IPS DF 19.7 (cell line): ENCODE results near the gene TYW1.
"Not testable (repeated sequence)": the region's sequence is repeated elsewhere in the genome, so short reads cannot be mapped to it uniquely, and the experiment has no call there.

Source experiments
- DNase-seq: peaks from one replicate; pipeline ENCODE4 v3.0.0-alpha.2; 2013; ENCODE audit warnings: low read depth, low spot score

Gene TYW1

GRCh38 chr7:67191002-67191720, 194.5 kb downstream of the TYW1 start:
- not testable (repeated sequence) for DNase-seq

DNA sequence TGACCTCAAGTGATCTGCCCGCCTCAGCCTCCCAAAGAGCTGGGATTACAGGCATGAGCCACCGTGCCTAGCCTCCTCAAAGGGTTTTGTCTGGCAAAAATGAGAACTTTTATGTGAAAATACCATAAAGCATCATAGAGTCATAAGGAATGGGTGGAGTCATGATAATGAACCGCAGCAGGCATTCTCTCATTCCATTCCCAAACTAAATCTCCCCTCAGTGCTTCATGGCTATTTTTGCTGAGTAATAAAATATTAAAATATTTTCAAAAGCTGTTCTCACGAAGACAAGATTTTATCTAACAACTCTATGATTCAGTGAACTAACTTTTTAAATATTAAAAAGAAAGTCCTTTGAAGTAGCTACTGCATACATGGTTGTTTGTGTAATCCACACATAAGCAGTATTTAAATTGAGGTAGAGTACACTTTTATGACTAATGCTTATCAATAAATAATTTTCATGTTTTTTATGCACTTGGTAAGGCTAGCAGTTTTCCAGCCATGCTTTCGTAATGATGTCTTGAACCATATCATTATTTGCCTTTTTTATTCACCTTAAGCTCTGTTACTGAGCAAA, 195.6 kb downstream of the TYW1 start:
- not testable (repeated sequence) for DNase-seq

- DNase-seq = not testable (repeated sequence)
Observed at GRCh38 chr7:67192889-67193613, 196.4 kb downstream of the TYW1 start.

DNA sequence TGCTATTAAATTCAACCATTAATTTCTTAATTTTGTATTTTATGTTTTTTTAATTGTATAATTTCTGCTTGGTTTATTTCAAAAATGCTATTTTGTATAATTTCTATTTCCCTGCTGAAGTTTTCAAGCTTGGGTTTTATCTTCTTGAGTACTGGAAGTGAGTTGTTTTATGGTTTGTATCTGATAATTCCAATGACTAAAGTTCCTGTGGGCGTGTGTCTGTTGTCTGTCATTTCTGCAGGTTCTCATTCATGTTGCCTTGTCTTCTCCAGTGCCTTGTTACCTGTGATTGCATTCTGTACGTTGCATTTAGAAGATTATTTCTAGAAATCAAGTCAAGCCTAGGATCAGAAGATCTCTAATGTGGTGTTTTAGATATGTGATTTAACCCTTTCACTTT, 199.5 kb downstream of the TYW1 start:
- DNase-seq = not testable (repeated sequence)

GRCh38 chr7:67198865-67199526, 202.4 kb downstream of the TYW1 start:
- DNase-seq = not testable (repeated sequence)

DNA sequence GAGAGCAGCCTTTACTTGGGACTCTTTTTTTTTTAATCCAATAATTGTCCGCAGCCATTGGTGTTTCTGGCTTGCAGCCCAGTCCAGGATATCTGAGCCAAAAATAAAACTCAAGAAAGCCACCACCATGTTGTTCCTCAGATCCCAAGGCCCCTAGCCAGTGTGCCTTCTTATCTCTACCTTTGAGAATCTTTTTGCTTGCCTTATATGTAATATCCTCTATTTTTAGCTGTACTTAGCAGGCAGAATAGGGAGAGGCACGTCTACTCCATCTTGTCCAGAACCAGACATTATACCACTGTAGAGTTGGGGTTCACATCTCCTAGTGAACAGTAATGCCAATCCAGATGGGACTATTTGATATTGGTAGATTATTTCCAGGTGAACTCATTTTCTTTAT, 209.1 kb downstream of the TYW1 start:
- DNase-seq = not testable (repeated sequence)

DNA sequence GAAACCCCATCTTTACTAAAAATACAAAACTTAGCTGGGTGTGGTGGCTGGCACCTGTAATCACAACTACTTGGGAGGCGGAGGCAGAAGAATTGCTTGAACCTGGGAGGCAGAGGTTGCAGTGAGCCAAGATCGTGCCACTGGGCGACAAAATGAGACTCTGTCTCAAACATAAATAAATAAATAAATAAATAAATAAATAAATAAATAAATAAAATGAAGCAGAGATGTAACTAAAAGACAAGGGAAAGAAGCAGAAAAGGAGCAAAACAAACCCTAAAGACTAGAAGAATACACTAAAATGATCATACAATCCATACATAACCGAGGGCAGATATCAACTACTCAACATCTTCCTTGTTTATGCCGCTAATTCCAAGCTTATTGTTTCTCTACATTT, 209.8 kb downstream of the TYW1 start:
- DNase-seq = no peak

GRCh38 chr7:67208656-67209055, 212.0 kb downstream of the TYW1 start:
- DNase-seq = not testable (repeated sequence)

- no peak for DNase-seq
Observed at GRCh38 chr7:67209256-67209655, 212.6 kb downstream of the TYW1 start.

DNA sequence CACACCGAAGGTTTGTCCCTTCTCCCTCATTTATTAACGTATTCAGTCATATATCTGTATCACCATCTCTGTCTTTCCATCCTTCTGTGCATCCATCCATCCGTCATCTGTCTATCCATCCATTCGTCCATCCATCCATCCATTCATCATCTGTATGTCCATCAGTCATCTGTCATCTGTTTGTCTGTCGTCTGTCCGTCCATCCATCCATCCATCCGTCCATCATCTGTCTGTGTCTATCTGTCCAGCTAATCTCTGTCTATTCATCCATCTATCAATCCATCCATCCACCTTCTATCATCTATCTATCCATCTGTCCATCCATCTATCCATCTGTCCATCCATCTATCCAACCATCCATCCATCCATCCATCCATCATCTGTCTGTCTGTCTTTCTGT, 213.9 kb downstream of the TYW1 start:
- DNase-seq = no peak

GRCh38 chr7:67211650-67212330, 215.2 kb downstream of the TYW1 start:
- DNase-seq = not testable (repeated sequence)

GRCh38 chr7:67213038-67213437, 216.4 kb downstream of the TYW1 start:
- not testable (repeated sequence) for DNase-seq

GRCh38 chr7:67223551-67223950, 226.9 kb downstream of the TYW1 start:
- not testable (repeated sequence) for DNase-seq

DNA sequence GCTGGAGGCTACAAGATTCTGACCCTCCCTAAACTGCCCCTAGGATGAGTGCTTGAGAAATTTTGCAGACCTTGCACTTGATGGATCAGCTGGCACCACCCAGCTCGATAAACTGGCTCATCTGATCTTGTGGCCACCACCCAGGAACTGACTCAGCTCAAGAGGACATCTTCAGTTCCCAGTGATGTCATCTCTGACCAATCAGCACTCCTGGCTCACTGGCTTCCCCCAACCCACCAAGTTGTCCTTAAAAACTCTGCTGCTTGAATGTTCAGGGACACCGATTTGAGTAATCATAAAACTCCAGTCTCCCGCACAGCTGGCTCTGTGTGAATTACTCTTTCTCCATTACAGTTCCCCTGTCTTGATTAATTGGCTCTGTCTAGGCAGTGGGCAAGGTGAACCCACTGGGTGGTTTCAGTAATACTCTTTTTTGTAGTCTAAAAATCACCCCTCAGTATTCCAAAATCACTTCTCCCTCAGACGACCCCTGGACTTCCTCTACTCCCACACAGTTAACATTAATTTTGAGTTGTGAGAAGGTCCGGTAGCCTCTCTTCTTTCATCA, 229.8 kb downstream of the TYW1 start:
- not testable (repeated sequence) for DNase-seq

DNA sequence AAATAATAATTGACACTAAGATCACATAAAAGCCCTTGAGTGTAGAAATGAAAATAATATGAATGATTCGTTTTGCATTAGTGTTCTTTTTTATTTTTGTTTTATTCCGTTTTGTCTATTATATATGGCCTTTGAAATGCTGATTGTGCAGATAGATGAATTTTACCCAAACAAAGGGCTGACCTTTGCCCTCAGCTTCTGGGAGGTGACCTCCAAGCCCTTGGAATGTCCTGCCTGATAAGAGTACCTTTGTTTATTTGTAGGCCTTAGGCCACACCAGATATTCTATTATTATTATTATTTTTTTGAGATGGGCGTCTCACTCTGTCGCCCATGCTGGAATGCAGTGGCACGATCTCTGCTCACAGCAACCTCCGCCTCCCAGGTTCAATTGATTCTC, 230.3 kb downstream of the TYW1 start:
- DNase-seq = not testable (repeated sequence)

DNA sequence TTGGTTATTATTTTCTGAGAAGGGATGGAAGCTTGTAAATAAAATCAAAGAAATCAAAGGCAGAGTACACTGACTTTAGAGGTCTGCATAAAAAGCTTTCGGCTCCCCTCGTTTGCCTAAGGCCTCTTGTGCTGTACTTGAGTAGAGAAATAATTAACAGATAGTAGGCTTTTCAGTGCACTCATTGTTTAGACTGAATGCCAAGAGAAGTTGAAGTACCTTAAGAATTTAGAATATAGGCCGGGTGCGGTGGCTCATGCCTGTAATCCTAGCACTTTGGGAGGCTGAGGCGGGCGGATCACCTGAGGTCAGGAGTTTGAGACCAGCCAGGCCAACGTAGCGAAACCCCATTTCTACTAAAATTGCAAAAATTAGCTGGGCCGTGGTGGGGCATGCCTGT, 232.4 kb downstream of the TYW1 start:
- DNase-seq = not testable (repeated sequence)

DNA sequence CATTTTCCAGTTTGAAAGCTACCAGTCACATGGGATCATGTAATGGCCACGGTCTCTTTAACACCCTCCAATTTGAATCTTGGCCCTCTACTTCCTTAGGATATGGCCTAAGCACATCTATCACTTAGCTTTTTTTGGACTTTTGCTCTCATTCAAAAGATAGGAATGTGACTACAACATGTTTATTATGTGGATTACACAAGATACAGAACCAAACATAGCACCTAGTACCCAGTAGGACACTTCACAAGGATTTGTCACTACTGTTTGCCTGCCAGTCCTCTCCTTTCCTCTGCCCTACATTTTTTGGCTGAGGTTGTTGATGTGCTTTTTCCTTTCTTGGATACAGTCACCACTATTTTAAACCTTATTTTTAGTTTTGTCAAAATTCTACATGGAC, 233.4 kb downstream of the TYW1 start:
- DNase-seq = not testable (repeated sequence)

DNA sequence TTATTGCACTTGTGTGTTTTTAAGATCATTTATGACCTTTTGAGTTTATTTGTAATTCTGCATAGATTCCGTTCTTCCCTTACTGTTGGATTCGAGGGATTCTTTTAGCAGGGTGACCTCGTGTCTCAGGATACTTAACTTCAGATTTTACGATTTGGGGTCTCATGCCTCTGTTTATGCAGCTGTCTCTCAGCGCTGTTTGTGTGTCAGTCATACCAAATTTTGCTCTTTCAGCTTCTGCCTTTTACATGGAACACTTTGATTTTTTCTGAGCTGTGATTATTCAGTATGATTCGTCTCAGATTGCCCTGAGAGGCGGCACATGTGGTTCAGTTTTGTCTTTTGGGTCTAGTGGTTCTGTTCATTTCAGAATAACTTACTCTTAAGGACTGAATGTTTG, 236.9 kb downstream of the TYW1 start:
- DNase-seq = not testable (repeated sequence)

GRCh38 chr7:67236216-67236615, 239.6 kb downstream of the TYW1 start:
- not testable (repeated sequence) for DNase-seq

- not testable (repeated sequence) for DNase-seq
Observed at GRCh38 chr7:67242871-67243270, 246.2 kb downstream of the TYW1 start.

DNA sequence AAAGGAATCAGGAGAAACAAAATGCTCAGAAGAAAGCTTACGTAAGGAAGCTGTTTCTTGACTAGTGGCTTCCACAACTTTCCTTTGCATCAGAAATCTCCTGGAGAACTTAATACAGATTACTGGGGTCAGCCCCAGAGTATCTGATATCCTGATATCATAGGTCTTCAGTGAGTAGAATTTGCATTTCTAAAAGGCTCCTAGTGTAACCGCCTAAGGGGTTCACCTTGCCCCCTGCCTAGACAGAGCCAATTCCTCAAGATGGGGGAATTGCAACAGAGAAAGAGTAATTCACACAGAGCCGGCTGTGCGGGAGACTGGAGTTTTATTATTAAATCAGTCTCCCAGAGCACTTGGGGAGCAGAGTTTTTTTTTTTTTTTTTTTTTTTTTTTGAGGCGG, 251.7 kb downstream of the TYW1 start:
- not testable (repeated sequence) for DNase-seq
